Stimulated activated CD8-positive, alpha-beta memory T cell treated with anti-CD3 and anti-CD28 coated beads, Interleukin-4, amount 100 ng/mL, for 24 hours (primary cell): Measurements from ENCODE around the gene LILRA6.
A peak's percentile ranks its signal among the peaks of the same experiment; 100 is the strongest.
"Not testable (repeated sequence)": the region's sequence is repeated elsewhere in the genome, so short reads cannot be mapped to it uniquely, and the experiment has no call there.

Experiments used
- DNase-seq: peaks from one replicate; pipeline ENCODE4 v3.0.0-alpha.2; 2020; ENCODE audit warnings: low read depth

Gene LILRA6

DNA sequence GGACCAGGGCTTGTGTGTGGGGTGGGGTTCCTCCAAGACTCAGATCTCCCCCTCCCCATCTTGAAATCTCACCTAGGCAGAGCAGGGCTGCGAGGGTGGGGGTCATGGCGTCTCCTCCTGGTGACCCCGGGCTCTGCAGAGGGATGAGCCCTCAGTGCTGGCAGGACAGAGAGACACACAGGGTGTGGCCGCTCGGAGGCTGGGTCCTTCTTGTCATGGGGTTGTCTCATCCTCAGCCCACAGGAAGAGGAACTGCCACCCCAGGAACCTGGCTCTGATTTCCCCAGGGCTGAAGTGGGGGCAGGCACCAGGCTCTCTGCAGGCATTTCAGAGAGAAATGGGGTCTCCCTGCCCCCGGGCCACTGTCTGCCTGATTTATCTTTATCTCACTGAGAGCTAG is at the start of gene LILRA6:
Gene LILRA6, minus strand, starts transcription at position 145 of the 400 bp plus-strand sequence.
- DNase-seq, result not testable (repeated sequence)

GRCh38 chr19:54289160-54289559 is 46.6 kb upstream of the LILRA6 start:
- DNase-seq, result not testable (repeated sequence)

DNA sequence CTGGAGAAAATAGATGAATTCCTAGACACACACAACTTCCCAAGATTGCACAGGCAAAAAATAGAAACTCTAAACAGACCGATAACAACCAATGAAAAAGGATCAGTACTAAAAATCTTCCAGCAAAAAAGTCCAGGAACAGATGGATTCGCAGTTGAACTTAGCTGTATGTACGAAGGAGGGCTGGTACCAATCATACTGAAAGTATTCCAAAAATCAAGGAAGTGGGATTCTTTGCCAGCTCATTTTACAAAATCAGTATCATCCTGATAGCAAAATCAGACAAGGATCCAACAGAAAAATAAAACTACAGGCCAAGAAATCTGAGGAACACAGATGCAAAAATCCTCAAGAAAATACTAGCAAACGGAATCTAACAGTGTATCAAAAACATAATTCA is 44.9 kb upstream of the LILRA6 start:
- DNase-seq, result no peak

DNA sequence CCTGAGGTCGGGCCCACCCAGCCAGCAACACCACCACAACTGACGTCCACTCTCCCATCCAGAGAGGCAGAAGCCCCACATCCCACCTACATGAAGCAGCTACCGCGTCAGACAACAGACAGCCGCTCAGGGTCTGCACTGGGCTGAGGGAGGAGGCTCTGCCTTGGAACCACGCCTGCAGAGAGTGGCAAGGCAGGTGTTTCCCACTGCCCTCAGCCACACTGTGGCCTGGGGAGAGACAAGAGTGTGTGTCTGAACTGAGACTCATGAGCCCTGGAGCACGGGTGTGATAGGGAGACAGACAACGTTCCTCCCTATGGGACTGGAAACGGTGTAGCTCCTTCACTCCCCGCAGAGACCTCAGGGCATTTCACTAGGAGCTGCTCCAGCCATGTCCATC is 43.7 kb upstream of the LILRA6 start:
- DNase-seq, result not testable (repeated sequence)

GRCh38 chr19:54285427-54286056 is 43.0 kb upstream of the LILRA6 start:
- not testable (repeated sequence) for DNase-seq

GRCh38 chr19:54282686-54283470 is 40.3 kb upstream of the LILRA6 start:
- no peak for DNase-seq

- DNase-seq, result not testable (repeated sequence)
Measured at GRCh38 chr19:54281729-54282075, 39.1 kb upstream of the LILRA6 start.

- no peak for DNase-seq
Measured at GRCh38 chr19:54281007-54281728, 38.6 kb upstream of the LILRA6 start, which contains the start of gene LILRB2. TSS of gene LILRB2 (minus strand) at chr19:54281110. CDS start at chr19:54280496, 614 bp downstream.

- DNase-seq, result not testable (repeated sequence)
Measured at GRCh38 chr19:54280441-54280840, 37.9 kb upstream of the LILRA6 start.

GRCh38 chr19:54280025-54280424 is 37.4 kb upstream of the LILRA6 start:
- not testable (repeated sequence) for DNase-seq

DNA sequence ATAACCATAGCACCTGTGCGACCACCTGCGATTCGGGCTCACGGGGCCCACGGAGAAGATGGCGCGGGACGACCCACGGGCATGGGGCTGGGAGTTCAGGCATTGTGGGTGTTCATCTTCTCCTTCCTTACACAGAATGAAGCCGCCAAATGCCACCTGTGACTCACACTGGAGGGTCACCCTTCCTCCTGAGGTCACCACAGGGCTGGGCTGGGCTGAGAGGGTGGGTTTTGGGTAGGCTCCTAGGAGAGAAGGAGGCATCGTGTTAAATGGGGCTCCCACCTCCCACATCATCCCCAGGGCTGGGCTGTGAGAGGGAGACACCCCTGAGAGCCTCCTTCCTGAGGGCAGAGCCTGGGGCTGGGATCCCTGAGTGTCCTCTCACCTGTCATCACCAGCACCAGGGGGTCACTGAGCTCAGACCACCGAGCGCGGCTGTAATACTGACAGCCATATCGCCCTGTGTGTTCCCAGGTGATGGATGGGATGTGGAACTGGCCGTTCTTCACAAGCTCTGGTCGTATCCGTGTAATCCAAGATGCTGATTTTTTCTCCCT is 36.9 kb upstream of the LILRA6 start:
- DNase-seq, result no peak

DNA sequence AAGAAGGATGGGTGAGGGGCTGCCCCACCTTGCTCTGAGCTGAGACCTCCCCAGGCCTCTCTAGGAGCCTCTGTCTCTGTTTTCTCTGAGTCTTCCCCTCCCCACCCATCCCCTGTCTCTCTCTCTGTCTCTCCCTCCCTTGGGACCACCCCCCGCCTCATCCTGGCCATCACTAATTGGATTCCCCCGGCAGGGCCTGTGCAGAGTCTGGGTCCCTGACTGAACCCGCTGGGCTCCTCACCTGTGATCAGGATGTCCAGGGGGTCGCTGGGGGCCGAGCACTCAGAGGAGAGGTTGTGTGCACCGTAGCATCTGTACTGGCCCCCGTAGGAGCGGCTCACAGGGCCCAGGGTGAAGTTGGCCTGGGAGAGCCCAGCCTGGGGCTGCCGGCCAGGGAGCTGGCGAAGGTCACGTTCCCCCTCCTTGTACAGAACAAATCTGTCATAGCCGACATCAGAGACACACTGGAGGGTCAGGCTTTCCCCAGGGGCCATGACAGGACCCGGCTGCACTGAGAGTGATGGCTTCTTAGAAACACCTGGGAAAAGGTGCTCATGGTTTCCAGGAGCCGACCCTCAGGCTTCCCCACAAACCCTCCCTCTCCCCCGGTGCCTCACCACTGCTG is 36.1 kb upstream of the LILRA6 start:
- DNase-seq, result not testable (repeated sequence)

GRCh38 chr19:54278056-54278455 is 35.5 kb upstream of the LILRA6 start:
- not testable (repeated sequence) for DNase-seq

GRCh38 chr19:54277111-54277615 is 34.6 kb upstream of the LILRA6 start:
- DNase-seq, result not testable (repeated sequence)

DNA sequence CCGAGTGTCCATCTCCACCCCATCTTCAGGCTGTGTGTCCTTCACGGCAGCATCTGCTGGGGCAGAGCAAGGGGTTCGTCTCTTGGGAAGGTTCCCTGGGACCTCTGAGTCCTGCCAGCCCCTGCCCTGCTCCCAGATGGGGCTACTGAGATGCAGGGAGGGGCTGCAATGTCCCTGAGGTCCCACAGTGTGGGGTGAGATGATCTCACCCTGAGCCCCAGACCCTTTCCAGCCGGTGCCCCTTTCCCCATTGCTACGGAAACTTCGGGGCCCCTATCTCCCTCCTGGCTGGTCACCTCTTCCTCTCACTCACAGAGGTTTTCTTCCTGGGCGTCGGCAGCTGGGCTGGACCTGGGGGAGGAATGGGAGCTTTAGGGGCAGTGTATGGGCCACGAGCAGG is 33.4 kb upstream of the LILRA6 start:
- no peak for DNase-seq

GRCh38 chr19:54274516-54274915 is 31.9 kb upstream of the LILRA6 start:
- not testable (repeated sequence) for DNase-seq

- no peak for DNase-seq
Measured at GRCh38 chr19:54273821-54274220, 31.2 kb upstream of the LILRA6 start.

DNA sequence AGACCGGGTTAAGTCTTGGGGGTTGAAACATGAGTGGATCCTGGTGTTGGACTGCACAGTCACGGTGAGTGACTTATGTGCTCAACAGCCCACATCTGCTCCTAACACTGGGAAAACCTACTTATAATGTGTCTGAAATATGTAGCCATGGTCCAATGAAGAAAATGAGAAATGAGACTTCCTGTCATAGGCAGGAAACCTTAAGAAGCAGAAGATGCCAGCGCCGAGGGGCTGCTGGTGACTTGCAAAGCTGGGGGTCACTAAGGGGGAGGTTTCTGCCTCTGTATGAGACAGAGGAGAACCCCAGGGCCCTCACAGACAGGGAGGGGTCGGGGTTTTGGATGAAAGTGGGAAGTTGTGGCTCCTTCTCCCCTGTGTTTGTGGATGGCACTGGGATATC is 29.6 kb upstream of the LILRA6 start:
- not testable (repeated sequence) for DNase-seq

DNA sequence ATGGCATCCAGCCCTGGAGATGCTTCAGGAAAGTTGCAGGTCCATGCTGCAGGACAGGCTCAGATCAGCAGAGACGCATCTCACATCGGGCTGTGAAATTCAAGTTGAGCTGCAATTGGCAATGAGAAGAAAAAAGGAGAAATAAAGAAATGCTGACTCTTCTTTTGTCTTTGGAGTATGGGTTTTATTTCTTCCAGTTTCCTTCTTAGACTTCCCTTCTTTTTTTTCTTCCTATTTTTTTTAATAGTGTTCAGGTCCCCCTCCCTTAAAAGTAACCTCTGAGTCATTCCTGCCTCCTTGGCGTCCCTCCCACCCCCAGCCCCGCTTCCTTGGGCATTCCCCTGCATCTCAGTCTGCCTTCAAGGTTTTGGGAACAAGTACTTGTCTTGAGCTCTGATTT is 29.0 kb upstream of the LILRA6 start:
- DNase-seq, result not testable (repeated sequence)

DNA sequence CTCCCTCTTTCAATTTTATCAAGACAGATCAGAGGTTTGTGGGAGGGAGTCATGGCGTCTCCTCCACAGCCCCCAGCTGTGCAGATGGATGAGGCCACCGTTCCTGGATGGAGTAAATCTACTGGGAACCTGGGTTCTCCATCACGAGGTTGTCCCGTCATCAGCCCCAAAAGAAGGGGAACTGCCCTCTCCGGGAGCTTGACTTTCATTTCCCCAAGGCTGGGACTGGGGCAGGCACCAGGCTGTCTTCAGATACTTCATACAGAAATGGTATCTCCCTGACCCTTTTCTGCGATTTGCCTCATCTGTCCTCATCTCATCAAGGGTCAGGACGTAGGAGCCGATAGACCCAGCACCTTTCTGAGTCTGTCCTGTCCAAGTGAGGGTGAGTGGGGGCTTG is 28.5 kb upstream of the LILRA6 start:
- no peak for DNase-seq

- DNase-seq, result no peak
Measured at GRCh38 chr19:54268936-54269335, 26.3 kb upstream of the LILRA6 start.

- DNase-seq, result peak; percentile 67
Measured at GRCh38 chr19:54266133-54266532, 23.5 kb upstream of the LILRA6 start.
